GM18867 (cell line): Measurements from ENCODE around the gene C17orf113.

ENCODE experiments used
- ATAC-seq: cut with Tn5 transposase; IDR thresholded peaks from one replicate; pipeline ENCODE4 v1.9.1; 2021; ENCODE audit warnings: mild to moderate bottlenecking, moderate library complexity; ENCODE audit not compliant: unreplicated experiment

Gene C17orf113

DNA sequence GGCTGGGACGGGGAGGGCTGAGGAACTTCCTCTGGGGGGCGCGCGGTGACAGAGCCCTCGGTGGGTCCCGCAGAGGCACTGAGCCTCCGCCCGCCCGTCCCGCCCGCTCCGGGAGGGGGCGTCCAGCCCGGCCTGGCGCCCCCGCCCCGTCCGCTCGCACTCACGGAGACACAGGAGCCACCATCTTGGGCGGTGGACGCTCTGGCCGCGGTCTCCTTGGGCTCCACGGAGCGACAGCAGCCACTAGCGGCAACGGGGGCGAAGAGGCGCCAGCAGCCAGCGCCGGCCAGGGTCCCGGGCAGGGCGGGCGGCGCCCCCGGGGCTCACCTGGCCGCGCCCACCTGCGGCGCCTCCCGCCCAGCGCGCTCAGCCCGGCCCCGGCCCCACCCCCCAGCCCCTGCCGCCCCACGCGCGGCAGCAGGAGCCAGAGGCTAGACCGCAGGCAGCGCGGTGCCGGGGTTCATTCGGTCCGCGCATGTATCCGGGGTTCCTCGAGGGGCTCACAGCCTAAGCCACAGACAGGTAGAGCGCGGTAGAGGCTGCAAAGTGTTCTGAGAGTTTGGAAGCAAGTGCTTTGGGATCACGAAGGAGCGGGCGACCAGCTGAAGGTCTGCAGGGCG is at the start of gene C17orf113:
Gene C17orf113, minus strand, starts transcription at position 209 of the 620 bp plus-strand sequence. CDS start 7,225 bp downstream, outside the sequence.
- no peak for ATAC-seq

- no peak for ATAC-seq
Measured at GRCh38 chr17:42098730-42099399, 48.5 kb upstream of the C17orf113 start.

DNA sequence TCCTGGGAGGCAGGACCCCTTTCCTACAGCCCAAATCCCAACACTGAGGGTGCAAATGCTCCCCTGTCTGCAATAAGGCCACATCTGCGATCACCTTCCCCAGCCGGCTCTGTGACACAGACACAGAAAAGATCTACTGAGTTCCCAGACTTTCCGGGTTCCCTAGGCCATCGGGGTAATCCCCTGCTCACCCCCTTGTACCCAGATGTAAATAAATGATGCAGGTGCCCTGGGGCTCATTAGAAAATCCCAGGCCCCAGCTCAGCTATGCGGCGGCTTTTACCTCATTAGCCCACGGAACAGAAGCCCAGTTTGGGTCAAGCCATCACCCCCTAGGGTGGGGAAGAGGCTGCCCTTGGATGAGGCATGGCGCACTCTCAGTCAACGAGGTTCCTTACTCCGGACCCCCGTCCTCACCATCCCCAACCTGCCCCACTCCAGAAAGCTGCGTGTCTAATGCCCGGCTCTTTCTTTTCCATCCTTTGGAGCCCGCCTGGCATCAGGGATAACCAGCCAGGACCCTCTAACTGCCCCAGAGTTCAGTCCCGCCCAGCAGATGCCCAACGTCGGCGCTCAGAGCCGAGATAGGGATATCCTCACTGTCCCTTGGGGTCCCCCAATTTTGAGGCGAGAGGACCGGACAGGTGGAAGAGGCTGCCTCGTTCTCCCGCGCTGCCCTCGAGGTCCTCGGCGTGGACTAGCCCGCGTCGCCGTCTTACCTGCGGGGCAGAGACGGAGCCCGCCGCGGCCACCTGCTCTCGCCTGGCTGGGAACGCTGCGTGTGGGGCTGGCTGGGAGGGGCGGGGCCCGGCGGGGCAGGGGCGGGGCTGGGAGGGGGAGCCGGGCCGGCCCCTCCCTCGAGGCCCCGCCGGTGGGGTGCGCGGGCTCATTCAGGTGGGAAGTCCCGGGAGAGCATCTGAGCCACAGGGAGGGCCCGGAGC is 47.6 kb upstream of the C17orf113 start, which contains the start of gene ZNF385C:
Gene ZNF385C, minus strand, starts transcription at position 783 of the 941 bp plus-strand sequence. CDS start 35,417 bp downstream, outside the sequence.
- no peak for ATAC-seq

DNA sequence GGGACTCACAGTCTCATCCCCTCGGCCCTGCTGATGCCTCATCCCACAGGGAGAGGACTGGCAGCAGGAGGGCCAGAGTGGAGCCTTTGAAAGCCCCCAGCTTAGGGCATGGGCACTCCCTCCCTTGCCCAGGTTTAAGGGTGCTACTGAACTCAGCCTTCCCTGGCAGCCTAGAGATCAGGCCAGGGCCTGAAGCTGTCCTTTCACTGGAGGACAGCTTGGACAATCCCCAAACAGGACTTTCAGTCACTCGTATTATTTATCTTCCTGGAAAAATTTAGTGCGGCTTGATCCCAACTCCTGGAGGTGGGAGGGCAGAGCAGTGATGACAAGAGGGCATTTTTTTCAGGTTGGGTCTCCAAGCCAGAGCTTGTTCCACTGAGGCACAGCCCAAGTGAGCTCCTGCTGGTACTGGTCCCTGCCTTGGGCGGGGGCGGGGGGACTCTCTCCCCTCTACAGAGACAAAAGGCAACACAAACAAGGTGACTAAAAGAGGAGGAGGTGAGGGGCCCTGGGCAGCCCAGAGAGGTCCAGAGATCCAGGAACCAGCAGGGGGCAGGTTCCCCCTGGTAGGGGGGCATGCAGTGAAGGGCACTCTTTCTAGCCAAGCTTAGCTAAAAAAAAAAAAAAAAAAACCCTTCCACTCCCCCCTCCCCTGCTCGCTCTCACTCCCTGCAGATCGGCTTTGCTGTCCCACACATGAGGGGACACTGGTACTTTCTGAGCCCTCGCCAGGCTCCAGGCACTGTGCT is 46.1 kb upstream of the C17orf113 start:
- ATAC-seq, result no peak

DNA sequence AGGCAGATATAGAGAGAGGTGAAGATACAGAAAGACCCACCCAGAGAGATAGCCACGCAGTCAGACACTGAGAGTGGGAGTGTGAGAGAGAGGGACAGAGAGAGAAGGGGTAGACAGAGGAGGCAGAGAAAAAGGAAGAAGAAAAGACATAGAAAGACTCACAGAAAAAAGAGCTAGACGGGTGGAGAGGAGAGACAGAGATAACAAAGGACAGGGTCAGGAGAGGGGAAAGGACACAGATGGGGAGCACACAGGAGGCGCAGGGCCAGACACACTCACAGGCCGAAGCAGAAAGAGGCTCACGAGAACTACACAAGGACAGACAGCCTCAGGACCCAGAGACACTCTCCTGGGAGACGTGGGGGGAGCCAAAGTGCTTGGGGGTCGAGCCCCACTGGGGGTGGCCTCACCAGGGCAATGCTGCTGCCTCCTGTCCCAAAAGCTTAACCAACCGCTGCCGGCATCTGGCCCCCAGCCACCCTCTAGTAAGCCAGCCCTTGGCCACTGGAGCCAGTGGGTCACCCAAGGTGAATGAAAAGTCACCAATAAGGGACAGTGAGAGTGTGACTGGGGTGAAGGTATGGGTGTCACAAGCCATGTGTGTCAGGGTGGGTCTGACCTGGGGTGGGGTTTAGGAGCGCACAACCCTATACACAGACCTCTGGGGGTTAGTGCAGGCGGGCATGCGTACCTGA is 44.1 kb upstream of the C17orf113 start:
- ATAC-seq, result no peak

DNA sequence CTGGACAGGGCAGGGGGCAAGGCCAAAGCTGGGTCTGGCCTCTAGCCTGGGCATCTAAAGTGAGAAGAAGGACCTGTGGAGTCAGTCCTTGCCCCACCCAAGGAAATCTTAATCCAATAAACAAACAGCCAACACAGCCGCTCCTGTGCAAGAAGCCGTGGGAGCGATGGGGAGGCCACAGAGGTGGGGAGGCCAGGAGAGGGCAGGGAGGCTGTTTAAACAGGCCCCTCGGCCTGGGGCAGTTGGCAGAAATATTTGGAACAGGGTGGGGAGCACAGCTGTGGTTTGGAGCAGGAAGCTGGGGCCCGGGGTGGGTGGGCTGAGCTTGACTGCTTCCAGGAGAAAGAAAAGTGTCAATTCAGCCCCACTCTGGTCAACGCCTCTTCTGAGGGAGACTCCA is 42.5 kb upstream of the C17orf113 start:
- no peak for ATAC-seq

DNA sequence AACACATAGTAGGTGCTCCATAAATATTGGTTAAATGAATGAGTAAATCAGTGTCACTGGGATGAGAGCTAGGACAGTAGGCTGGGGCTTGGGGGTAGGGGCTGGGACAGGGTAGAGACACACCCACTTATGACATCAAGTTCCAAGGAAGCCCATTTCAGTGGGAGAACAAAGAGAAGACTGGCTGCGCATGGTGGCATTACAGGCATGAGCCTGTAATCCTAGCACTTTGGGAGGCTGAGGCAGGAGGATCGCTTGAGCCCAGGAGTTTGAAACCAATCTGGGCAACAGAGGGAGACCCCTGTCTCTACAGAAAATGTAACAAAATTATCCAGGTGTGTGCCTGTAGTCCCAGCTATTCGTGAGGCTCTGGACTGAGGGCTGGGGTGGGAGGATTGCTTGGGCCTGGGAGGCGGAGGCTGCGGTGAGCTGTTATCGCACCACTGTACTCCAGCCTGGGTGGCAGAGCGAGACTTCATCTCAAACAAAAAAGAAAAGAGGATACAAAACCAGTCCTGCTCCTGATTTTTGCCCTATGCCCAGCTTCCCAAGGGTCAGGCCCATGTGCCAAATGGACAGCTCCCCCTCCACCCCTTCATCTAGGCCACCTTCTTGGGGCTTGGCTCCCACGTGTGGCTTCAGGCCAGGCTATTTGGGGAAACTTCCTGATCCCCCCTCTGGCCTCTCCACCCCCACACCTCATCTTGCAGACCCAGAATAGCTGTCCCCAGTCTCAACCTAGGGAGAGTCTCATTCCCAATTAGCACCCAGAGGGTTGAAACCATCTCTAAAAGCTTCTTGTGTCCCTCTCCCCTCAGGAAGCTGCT is 40.8 kb upstream of the C17orf113 start:
- no peak for ATAC-seq

DNA sequence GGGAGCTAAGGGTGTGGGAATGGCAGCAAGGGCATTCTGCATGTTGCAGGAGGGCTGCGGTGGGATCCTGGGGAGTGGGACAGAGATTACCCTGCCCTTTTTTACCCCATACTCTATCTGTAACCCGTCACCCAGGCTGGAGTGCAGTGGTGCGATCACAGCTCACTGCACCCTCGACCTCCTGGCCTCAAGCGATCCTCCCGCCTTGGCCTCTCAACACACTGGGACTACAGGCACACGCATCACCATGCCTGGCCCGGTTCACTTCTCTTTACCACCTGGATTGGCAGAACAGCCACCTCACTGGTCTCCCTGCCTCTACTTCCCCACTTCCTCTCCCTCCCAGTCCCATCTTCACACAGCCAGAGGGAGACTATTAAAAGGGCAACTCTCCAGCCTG is 38.3 kb upstream of the C17orf113 start:
- no peak for ATAC-seq

DNA sequence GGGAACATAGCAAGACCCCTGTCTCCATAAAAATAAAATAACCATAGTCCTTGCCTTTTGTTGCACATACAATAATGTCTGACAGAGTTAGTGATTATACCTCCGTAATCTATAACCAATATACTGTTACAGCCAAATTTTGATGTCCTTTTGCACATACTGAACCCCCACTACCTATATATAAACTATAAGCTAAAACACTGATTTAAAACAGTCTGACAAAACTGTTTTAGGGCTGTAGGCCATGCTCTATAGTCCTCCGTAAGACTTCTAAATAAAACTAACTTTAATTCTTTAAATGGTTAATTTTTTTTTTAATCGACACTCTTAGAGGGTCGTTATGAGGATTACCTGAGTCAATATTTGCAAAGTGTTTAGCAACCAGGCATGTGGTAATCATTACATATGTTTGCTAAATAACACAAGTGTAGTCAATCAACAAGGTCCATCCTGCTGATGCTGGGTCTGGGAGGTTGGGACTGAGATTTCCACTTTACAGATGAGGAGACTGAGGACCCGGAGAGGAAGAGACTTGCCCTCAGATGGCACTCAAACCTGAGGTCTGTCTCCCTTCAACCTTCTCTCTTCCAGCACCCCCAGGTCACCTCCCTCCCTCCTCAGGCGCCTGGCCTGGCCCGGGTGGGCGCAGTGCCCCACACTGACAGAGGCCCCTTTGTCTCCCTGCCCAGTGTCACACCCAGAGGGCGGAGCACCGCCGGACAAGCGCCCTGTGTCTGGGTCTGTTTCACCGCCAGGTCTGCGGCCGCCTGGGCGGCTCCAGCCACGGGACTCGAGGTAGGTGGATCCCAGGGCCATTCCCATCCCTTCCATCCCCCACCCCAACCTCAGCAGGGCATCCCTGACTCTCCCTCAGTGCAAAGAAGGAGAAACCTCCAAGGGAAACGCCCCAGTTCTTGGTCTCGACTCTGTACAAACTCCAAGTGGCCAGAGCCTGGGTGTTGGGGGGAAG is 37.6 kb upstream of the C17orf113 start:
- no peak for ATAC-seq

- no peak for ATAC-seq
Measured at GRCh38 chr17:42087042-42087701, 36.8 kb upstream of the C17orf113 start.

GRCh38 chr17:42081516-42082129 is 31.2 kb upstream of the C17orf113 start:
- no peak for ATAC-seq

DNA sequence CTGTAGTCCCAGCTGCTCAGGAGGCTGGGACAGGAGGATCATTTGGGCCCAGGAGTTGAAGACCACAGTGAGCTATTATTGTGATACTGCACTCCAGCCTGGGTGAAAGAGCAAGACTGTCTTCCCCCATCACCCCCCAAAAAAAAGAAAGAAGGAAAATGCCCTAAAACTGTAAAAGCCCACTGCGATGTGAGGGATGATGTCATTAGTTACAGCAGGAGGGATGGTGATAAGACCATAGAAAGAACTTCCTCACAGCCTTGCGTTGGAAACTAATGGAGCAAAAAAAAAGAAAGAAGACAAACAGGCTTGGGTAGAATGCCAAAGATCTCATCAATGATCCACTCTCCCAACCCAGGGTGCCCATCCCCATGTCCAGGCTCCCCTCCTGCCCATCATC is 29.1 kb upstream of the C17orf113 start:
- no peak for ATAC-seq

DNA sequence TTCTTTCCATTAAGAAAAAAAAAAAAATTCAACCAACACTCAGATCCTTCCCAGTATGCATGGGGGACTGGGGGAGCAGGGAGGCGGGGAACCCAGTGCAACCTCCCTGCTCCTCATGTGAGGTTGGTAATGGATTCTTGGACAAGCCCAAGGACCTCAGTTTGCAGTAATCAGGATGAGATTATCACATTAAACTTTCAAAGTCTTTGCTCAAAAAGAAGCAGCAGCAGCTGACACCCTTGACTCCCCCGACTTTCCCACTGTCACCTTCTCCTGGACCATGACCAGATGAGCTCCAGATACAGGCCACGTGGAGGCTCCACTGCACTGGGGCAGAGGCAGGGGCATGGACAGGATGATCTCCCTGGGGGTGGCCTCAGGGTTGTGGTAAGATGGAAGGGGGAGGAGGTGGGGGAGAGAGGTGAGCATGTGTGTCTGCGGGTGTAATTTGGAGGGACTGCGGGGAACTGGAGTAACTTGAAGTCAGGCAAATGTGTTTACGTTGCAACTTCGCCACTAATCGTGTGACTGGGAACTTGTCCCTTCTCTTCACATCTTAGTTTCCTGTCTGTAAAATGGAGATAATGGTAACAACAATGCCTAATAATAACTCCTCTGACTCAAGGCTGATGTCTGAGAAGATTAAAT is 28.1 kb upstream of the C17orf113 start:
- no peak for ATAC-seq

DNA sequence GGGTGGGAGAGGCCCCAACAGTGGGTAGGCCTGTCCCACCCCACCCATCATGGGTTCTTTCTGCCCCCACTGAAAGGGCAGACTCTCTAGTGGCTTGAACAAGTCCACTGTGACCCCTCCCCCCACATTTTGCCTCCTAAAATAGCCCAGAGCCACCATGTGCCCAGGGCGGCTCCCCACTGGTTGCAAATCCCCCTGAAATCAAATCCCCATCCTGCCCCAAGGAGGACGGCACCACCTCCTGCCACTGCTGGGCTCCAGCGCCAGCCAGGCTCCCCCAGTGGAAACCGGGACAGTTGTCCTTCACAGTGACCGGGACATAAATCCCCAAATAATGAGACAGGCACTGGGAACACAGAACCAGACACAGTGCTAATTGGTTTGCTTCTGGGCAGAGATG is 27.4 kb upstream of the C17orf113 start:
- no peak for ATAC-seq

DNA sequence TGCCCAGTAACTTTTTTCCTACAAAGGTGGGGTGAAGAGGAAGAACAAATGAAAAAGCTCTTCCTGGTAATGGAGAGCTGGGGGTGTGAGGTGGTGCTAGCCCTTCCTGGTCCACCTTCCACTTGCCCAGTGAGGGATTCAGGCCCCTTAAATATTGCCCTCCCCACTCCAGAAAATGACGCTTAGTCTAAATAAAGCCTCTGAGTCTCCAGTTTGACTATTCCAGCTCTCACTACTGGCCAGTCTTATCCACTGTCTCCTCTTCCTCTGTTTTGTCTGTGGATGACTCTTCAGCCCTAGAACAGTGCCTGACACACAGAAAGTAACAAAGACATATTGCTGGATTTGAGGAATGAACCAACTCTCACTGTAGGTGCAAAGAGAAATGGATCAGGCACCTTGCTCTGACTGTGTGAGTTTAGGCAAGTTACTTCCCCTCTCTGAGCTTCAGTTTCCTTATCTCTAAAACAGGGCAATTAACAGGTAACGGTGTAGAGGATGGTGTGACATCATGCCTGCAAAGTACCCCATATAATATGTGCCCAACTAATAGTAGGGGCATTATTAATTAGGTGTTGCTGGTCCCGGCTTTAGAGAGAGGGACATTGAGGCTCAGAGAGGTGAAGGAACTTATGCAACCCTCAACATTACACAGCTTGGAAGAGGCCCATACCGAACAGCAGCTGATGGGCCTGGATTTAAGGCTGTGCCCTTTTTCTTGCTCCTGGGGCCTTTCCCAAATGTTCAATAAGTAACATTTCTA is 26.6 kb upstream of the C17orf113 start:
- ATAC-seq, result no peak

DNA sequence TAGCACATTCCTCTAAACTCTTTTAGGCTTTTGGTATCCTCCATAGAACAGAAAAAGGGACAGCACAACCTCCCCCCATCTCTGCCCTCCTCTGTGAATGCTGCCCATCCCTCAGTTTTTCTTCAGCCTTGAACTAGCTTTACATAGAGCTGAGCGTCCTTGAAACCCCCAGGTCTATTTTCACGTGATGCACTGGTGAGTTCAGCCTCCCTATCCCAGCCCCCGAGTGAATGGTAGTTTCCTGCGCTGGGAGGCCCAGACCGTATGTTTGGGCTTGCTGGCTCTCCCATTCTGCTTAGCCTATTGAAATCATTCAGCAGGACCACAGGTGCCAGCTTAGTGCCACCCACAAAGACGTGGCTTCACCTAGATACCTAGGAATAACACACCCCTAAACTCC is 25.4 kb upstream of the C17orf113 start:
- no peak for ATAC-seq
